Measurements from ENCODE around the gene JPH3.
"Not testable (repeated sequence)": the region's sequence is repeated elsewhere in the genome, so short reads cannot be mapped to it uniquely, and the experiment has no call there.

Gene JPH3

DNA sequence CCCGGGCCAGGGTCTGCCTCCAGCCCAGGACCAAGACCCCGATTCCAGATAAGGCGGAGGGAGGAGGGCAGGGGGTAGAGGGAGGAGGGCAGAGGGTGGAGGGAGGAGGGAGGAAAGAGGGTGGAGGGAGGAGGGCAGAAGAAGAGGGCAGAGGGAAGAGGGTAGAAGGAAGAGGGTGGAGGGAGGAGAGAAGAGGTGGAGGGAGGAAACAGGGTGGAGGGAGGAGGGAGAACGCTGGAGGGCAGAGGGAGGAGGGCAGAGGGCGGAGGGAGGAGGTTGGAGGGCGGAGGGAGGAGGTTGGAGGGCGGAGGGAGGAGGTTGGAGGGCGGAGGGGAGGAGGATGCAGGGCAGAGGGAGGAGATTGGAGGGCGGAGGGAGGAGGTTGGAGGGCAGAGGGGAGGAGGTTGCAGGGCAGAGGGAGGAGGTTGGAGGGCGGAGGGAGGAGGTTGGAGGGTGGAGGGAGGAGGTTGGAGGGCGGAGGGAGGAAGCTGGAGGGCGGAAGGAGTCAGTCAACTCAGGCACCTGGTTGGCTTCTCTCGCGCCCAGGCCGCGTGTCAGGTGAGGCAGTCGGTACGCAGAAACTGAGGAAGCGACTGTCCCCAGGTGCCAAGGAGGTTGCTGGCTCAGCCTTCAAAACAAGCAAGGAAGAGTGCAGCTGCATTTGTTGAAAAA lies 98.2 kb downstream of the JPH3 start:
- no peak for ATAC-seq

DNA sequence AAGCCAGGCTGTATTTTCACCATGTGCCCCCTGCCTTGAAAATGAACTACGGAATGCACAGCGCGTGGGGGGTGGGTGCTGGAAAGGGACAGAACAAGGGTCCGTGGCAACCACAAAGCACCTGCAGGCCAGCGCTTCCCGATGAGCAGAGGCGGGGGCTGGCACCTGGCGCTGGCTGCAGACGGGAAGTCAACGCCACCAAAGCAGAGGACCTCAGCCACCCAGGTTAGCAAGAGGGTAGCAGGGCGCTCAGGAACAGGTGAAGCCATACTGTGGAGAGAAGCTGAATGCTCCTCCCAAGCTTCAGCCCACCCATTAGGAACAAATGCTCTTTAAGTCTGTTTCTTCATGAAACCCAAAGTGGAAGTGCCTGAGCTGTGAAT lies 98.8 kb downstream of the JPH3 start:
- ATAC-seq = no peak

- no peak for ATAC-seq
Observed at GRCh38 chr16:87701505-87701921, 99.2 kb downstream of the JPH3 start.

DNA sequence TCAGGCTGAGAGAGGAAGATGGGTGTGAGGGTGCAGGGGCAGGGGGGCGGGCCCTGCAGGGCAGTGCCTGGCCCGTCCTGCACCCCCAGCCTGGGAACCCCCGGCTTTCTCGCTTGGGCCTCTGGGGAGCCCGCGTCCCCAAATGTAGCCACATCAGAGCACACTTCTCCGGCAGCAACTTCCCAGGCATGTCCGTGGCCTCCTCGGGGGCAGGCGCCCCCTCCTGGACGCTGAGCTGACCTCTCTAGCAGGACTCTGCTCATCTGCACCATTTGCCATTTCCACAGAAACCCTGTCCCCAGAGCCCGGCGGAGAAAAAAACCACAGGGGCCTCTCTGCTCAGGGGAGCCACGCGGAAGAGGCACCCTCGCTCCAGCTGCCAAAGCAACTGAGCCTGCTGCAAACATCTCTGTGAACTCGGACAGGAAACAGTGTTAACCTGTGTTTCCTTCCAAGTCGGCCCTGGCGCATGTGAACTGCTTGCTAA lies 100.1 kb downstream of the JPH3 start:
- peak; percentile 39 for ATAC-seq

DNA sequence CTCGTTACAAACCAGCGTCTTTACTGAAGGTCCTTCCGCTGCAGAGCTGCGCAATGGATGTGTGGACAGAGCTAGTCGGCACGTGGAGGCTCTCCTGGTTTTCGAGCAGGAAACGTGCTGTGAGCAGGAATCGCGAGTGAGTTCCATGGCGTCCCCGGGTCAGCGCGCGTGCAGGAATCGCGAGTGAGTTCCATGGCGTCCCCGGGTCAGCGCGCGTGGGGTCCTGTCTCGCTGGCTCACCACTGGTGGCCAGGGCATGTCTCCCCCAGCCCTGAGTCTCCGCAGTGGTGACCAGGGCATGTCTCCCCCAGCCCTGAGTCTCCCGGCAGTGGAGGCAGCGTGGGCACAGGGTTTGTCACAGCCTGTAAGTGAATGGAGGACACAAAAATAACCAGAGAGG lies 100.8 kb downstream of the JPH3 start:
- no peak for ATAC-seq

- no peak for ATAC-seq
Observed at GRCh38 chr16:87703835-87704375, 101.6 kb downstream of the JPH3 start.

- no peak for ATAC-seq
Observed at GRCh38 chr16:87704754-87705353, 102.5 kb downstream of the JPH3 start.

- ATAC-seq = no peak
Observed at GRCh38 chr16:87705771-87706277, 103.5 kb downstream of the JPH3 start.

DNA sequence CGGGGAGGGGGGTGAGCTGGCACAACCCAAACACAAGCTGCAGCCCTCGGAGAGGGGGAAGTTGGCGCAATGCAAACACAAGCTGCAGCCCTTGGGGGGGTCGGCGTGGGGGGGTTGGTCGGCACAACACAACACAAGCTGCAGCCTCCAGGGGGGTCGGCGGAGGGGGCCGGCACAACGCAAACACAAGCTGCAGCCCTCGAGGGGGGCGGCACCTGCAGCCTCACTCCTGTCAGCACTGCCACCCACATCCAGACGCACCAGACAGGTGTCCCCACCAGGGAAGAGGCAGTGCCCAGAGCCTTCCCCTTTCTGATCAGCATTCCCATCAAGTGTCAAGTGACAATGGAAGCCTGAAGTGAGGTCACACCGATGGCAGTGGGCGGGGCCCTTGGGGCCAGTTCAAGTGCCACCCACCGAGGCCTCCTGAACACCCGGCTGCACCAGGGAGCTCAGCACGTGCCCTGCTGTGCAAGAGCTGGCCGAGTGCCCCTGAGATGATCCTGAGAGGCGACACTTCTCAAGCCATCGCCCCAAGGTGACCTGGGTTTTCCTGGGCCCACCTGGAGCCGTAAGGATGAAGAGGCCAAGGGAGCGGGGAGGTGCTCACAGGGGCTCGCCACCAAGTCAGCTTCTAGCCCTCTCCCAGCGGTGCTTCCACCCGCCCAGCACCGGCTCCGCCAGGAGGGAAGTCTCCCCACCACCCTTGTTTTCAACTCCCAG lies 104.1 kb downstream of the JPH3 start:
- no peak for ATAC-seq

- ATAC-seq = no peak
Observed at GRCh38 chr16:87707097-87707496, 104.8 kb downstream of the JPH3 start.

DNA sequence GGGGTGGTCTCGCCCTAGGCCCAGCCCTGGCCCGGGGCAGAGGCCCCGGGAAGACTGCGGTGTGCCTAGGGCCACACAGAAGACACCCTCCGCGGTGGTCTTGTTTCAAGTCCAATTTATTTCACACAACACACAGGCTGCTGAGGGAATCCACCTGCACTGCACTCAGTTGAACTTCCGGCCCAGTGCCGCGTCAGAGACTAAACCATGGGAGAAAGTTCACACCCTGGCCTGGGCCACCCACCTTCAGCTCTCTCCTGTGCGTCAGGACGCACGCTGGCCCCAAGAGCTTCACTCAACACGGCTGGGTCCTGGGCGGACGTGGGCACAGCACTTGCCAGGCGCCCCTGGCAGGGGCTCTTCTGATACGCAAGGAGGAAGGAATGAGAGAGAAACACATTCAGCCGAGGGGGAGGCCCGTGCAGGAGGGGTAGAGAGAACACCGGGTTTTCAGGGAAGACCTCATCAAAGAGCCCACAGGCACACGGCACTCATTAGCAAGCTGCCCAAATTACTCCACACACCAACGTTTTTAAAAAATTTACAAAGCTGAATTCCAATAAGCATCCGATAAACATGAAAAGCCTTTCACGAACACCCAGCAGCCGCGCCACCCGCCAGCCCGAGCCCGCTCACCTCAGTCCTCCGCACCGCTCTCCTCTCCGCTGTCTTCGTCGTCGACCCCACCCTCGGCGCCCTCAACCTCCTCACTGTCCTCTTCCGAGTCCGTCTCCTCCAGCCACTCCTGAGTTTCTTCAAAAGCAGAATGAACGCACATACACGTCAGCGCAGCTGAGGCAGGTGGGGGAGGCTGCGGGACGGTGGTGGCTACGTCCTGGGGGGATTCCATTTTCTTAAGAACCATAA lies 105.6 kb downstream of the JPH3 start:
- ATAC-seq = no peak

GRCh38 chr16:87708881-87709638 lies 106.8 kb downstream of the JPH3 start:
- ATAC-seq = no peak

- no peak for ATAC-seq
Observed at GRCh38 chr16:87709677-87710076, 107.4 kb downstream of the JPH3 start.

- no peak for ATAC-seq
Observed at GRCh38 chr16:87710887-87711286, 108.6 kb downstream of the JPH3 start.

DNA sequence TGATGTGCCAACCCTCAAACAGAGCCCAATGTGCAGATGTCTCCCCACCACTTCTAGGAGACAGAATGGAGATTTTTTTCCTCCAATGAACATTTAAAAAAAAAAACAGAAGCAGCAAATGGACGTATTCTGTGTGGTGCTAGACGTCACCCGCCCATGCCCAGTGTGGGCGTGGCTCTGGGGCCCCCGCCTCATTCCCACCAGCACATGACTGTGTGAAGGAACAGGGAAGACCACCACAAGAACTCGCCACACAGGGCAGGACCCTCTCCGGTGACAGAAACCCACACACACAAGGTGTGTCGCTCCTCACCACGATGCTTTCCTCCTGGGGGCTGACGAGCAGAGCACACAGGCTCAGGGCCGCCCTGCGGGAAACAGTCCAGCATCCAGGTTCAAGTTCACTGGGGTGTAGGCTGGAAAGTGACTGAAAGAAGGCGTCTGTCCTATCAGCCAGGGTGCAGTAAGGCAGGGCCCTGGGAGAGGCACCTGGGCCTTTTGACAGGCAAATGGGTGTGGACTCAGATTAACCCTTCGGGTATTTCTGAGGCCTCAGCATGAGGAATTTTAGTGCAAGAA lies 110.0 kb downstream of the JPH3 start:
- no peak for ATAC-seq

DNA sequence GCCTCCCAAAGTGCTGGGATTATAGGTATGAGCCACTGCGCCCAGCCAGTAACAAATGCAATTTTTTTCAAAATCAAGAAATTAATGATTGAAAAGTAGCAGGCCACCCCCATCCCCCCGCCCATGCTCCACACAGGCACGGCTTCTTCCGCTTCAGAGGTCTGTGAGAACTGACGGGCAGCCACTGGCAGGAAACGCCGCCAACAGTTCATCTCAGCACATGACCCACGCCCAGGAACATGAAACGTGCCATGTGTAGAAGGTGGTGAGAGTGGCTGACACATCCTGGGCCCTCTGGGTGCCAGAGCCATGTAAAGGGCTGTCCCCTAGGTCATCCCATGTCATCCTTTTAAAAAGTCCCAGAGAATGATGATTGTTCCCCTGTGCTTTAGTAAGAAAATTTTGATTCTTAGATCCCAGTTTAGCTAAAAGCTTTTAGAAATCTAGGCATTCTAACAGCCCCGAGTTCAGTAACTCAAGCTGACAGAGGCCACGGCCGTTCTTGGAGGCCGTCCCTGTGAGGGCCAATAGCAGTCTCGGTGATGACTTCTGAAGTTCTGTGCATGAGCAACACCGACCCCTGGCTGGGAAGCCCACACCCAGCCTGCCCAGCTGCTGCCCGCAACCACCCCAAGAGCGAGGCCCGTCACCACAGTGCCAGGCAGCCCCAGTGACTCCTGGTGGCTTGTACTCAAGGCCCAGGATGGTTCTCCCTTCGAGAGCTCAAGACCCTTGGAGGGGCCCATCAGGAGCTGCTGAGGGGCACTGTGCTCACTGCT lies 111.3 kb downstream of the JPH3 start:
- peak; percentile 91 to 96 for ATAC-seq

GRCh38 chr16:87715231-87715630 lies 112.9 kb downstream of the JPH3 start:
- ATAC-seq = no peak

DNA sequence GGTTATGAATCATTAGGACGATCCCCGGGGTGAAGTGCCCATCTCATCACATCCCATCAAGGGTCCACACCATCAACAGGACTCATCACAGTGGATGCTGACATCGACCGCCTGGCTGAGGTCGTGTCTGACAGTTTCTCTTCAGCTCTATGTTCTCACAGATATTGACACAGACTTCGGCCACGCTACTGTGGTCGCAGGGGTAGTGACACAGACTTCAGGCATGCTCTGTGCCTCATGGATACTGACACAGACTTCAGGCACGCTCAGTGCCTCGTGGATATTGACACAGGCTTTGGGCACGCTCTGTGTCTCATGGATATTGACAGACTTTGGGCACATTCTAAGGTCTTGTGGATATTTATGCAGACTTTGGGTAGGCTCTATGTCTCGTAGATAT lies 113.3 kb downstream of the JPH3 start:
- ATAC-seq = no peak

DNA sequence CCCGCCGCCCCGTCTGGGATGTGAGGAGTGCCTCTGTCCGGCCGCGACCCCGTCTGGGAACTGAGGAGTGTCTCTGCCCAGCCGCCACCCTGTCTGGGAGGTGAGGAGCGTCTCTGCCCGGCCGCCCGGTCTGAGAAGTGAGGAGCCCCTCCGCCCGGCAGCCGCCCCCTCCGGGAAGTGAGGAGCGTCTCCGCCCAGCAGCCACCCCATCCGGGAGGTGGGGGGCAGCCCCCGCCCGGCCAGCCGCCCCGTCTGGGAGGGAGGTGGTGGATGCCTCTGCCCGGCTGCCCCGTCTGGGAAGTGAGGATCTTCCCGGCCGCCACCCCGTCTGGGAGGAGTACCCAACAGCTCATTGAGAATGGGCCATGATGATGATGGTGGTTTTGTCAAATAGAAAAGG lies 116.5 kb downstream of the JPH3 start:
- ATAC-seq = not testable (repeated sequence)

DNA sequence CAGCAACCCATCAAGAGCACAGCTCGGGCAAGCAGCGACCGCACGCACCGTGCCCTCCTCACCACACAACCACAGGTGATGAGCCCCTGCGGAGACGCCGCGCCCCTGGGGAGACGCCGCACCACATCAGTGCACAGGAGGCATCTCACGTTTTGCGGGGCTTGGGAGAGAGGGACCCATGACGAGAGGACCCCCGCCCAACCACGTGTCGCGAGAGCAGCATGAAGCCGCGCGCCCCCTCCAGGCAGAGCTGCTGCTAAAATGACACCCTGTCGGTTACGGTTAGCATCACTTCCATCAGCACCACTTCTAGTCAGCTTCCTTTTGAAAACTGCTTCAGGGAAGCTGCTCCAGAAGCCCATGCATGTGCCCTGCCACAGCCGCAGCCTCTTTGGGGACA lies 118.1 kb downstream of the JPH3 start:
- no peak for ATAC-seq
